ENCODE results near the gene ST3GAL3. TPM values are rescaled to one million over a fixed set of nuclear protein-coding genes. Genes with fewer than 3 reads are reported as not detected.

The ST3GAL3 gene
- total RNA-seq, 4 donors from 2014 or later = 4.4 to 19.0 (median 6.1) TPM

DNA sequence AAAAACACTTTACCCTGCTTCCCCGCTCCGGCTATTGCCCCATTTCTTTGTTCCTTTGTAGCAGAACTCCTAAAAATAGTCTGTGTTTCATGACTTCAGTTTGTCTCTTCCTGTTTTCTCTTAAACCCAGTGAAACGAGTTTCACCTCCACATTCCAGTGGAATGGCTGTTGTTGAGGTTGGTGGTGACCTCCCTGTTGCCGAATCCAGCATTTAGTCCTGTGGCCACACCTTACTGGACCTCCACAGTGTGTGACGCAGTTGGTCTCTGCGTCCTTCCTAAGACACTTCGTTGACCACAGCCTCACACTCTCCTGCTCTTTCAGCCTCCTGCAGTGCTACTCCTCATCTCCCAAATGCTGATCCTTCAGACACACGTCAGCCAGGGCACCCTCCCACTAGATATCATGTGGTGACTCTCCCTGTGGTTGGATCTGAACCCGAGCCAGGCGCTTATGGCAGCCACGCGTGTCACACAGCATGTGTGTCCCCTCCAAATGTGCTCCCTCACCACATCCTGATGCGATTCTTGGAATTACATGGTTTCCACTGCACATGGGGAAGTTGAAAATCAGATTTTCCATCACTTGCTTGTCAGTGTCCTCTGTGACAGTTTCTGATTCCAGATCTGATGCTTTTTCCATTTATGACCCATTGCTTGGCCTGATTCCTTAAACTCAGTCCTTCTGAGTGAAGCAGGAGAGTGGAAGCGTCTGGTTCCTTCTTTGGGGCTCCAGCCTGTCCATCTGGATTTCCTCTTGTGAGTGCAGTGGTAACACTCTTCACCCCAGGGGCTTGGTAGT is 127.1 kb downstream of the ST3GAL3 start:
- Histone ChIP-seq H3K4me1 (peaks cover 0 to 18% (median 6%) of the 10 kb centered on the region in 4 donors), H3K4me3 (no peak overlapping the region), H3K27me3 (no peaks in the 10 kb centered on the region), H3K27ac (peak overlapping the region; percentile 18 to 69 (median 42)), H3K36me3 (no peaks in the 10 kb centered on the region), H3K9me3 (no peaks in the 10 kb centered on the region)
- no peak for TF ChIP-seq POLR2A (IDR thresholded peaks at IDR 0.05)
- TF ChIP-seq, protein P1, sequence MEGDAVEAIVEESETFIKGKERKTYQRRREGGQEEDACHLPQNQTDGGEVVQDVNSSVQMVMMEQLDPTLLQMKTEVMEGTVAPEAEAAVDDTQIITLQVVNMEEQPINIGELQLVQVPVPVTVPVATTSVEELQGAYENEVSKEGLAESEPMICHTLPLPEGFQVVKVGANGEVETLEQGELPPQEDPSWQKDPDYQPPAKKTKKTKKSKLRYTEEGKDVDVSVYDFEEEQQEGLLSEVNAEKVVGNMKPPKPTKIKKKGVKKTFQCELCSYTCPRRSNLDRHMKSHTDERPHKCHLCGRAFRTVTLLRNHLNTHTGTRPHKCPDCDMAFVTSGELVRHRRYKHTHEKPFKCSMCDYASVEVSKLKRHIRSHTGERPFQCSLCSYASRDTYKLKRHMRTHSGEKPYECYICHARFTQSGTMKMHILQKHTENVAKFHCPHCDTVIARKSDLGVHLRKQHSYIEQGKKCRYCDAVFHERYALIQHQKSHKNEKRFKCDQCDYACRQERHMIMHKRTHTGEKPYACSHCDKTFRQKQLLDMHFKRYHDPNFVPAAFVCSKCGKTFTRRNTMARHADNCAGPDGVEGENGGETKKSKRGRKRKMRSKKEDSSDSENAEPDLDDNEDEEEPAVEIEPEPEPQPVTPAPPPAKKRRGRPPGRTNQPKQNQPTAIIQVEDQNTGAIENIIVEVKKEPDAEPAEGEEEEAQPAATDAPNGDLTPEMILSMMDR (IDR thresholded peaks at IDR 0.05) = no peak
- DNase-seq = no peak

DNA sequence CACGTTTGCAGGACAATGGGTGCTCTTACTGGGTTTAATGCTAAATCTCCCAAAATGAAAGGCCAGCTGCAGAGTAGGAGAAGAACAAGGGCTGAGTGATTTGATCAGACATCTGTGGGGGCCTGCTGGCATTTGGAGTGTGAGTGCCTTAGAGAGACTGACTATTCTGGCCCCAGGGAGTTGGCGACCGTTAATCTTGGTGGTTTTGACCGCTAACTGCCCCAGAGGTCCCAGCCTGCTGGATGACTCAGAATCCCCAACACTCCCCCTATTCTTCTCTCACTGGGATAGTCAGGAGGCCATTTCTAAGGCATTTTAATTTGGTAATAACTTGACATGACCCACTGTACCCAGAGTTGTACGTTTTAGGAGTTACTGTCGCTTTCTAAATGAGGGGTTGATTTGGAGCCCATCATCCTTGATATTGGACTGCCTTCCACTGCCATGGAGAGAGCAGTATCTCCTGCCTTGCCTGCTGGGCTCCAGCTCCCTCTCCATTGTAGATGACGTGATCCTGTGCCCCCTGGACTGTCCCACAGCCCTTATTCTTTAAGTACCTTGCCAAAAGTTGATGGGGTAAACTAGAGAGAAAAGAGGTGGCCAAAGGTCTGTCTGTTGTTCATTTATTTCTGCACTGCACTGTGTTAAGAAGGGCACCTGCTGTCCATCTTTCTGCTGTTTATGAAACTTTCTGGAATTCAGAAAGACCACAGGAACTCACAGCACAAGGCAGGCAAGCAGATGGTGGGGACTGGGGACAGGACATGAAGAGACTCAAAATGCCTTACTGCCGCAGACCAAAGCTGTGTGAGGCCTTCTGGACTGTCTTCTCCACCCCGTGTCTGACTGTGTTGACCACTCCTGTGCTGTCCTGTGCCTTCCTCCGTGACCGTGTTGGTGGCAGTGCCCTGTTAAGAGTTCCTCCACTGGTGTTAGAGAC is 128.0 kb downstream of the ST3GAL3 start:
- DNase-seq = no peak
- Histone ChIP-seq H3K36me3 (no peaks in the 10 kb centered on the region), H3K4me3 (no peak overlapping the region), H3K9me3 (no peaks in the 10 kb centered on the region), H3K27me3 (no peaks in the 10 kb centered on the region), H3K27ac (peak overlapping the region; percentile 22 to 69 (median 45)), H3K4me1 (peaks cover 0 to 18% (median 6%) of the 10 kb centered on the region in 4 donors)
- TF ChIP-seq POLR2A (IDR thresholded peaks at IDR 0.05) = no peak
- TF ChIP-seq, protein P1 (IDR thresholded peaks at IDR 0.05) = no peak

DNA sequence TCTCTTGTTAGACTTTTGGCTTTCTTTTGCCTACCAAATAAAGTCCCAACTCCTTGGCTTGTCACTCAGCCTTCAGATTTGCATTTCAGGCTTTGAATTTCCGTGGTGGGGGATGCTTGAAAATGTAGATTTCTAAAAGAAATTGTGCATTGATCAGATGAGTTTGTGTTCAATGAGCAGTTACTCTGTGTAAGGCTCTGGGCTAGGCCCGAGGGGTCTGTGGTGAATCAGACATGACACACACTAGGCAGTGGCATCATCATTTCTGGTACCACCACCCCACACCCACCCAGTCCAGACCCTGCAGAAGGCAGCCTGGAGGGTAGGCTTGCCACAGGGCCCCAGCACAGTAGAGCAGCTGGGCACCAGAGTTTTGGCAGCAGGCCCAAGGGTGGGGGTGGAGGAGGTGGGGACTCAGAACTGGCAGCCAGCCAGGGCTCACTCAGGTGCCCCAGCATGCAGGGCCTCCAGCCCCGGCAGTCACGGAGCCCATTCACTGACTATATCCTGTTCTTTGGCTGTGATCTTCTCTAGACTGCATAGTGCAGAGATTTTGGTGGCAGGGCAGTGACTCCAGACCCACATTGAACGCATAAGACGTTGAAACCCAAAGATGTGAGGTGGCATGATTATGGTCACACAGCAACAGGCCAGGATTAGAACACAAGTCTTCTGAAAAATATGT is 129.1 kb downstream of the ST3GAL3 start:
- H3K36me3 ChIP-seq = no peaks in the 10 kb centered on the region
- DNase-seq = peak; percentile 79 to 91 (median 85)
- no peak overlapping the region for H3K4me3 ChIP-seq
- no peaks in the 10 kb centered on the region for H3K27me3 ChIP-seq
- no peaks in the 10 kb centered on the region for H3K9me3 ChIP-seq
- H3K27ac ChIP-seq = peak overlapping the region in 2 of 4 donors; percentile 4 to 43
- H3K4me1 ChIP-seq = peaks cover 0 to 24% (median 6%) of the 10 kb centered on the region in 4 donors
- TF ChIP-seq, protein P1 (IDR thresholded peaks at IDR 0.05) = no peak
- TF ChIP-seq POLR2A (IDR thresholded peaks at IDR 0.05) = no peak

DNA sequence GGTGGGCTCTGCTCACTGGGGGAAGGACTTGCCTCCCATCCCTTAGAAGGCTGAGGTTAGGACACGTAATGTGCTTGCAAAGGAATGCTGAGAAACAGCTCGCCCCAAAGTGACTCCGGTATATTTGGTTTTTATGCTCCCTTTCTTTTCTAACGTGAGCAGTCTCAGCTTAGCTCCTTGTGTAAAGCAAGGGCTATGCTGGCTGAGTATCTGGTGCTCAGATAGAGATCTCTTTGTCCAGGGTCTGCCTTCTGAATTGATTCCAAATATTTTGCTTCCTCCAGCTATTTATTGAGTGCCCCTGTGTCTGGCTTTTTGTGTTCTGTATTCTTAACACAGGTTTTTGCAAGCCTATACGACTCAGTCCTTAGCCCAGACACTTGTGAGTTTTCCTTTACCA is 131.7 kb downstream of the ST3GAL3 start:
- Histone ChIP-seq H3K9me3 (no peaks in the 10 kb centered on the region), H3K27ac (no peak overlapping the region), H3K4me3 (no peak overlapping the region), H3K36me3 (no peaks in the 10 kb centered on the region), H3K27me3 (no peaks in the 10 kb centered on the region), H3K4me1 (peaks cover 0 to 38% (median 6%) of the 10 kb centered on the region in 4 donors)
- no peak for DNase-seq
- TF ChIP-seq, protein P1 (IDR thresholded peaks at IDR 0.05) = no peak
- TF ChIP-seq POLR2A (IDR thresholded peaks at IDR 0.05) = no peak

Measured in Peyer's patch (tissue), 4 donors.